Activated T-cell treated with anti-CD3 and anti-CD28 coated beads, Interleukin-2, amount 50 U/mL, for 4 hours (primary cell): ENCODE measurements around the gene CREB3L2. TPM values are rescaled to one million over a fixed set of nuclear protein-coding genes. Genes with fewer than 3 reads are reported as not detected.
"Not testable (repeated sequence)": the region's sequence is repeated elsewhere in the genome, so short reads cannot be mapped to it uniquely, and the experiment has no call there.

ENCODE experiments used
- ATAC-seq, 2 donors: fragments of 200-7000 bp; cut with Tn5 transposase; one replicate each; pipeline ENCODE4 v1.10.0; 2021
- DNase-seq: peaks from one replicate; pipeline ENCODE4 v3.0.0-alpha.2; 2020
- H3K27me3 Mint-ChIP-seq: one replicate; pipeline ENCODE4 v1.8.0; 2021; ENCODE audit warnings: low read depth, mixed read lengths
- H3K36me3 Mint-ChIP-seq: one replicate; pipeline ENCODE4 v1.8.0; 2022; ENCODE audit warnings: mixed read lengths; ENCODE audit not compliant: insufficient read depth
- H3K4me1 Mint-ChIP-seq: one replicate; pipeline ENCODE4 v1.8.0; 2021; ENCODE audit warnings: low read depth, mixed read lengths
- H3K4me3 Mint-ChIP-seq: one replicate; pipeline ENCODE4 v1.8.0; 2021; ENCODE audit warnings: mild to moderate bottlenecking, moderate library complexity, mixed read lengths
- H3K9me3 Mint-ChIP-seq: one replicate; pipeline ENCODE4 v1.8.0; 2021; ENCODE audit warnings: mixed read lengths
- total RNA-seq, 3 donors: library from RNA; stranded (reverse); gene quantifications; one replicate each; pipeline ENCODE4 v1.2.1, GENCODE V29; 2021

The CREB3L2 gene
- total RNA-seq, 3 donors from 2014 or later = 28.1 to 34.6 (median 29.8) TPM

DNA sequence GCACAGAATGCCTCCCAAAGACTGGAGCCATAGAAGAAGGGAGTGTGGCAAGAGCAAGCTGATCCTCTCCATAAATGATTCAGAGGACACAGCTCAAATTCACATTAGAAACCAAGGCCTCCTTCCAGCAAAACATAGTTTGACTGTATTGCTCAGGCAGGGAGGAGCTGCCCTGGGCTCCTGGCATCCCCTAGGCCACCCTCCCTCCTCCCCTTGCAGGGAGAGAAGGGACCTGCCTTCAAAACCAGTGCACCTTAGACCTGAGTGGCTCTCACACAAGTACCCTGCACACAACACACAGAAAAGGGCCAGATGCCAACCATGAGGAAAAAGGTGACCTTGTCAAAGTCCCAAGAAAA, 64.7 kb downstream of the CREB3L2 start:
- DNase-seq (no peak), ATAC-seq (no peak)
- Mint-ChIP-seq H3K9me3 (no peaks in the 10 kb centered on the region), H3K4me3 (no peak overlapping the region), H3K27me3 (no peaks in the 10 kb centered on the region), H3K4me1 (peaks cover 37% of the 10 kb centered on the region), H3K36me3 (peaks cover 7% of the 10 kb centered on the region)

DNA sequence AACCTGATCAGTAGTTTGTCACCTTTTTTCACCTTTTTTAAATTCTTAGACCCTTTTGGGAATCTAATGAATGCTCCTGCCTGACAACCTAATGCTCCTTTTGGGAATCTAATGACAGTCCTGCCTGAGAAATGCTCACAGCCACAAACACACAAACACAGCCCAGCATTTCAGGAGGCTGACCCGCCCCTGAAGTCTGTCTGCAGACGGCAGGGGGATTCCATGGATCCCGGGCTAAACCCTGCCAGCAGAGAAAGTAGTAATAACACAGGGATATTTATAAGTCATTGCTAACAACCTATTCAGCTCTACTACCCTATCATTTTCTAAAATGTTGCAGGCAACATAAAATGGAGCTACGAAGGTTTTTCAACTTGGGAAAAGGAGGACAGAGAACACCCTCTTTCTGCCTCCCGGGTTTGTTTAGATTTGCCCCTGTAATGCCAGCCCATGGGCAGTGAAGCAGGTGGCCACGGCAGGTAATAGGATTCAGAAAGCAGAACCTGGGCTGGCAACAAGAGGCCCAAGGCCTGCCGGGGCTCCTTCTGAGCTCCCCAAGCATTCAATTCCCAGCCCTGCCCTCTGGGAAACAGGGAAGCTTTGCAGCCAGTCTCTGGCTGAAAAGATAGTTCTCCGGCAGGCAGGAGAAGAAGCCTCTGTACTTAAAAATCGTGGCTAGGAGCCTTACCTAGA, 65.2 kb downstream of the CREB3L2 start:
- Mint-ChIP-seq H3K9me3 (no peaks in the 10 kb centered on the region), H3K36me3 (peaks cover 7% of the 10 kb centered on the region), H3K4me3 (no peak overlapping the region), H3K27me3 (no peaks in the 10 kb centered on the region), H3K4me1 (peaks cover 39% of the 10 kb centered on the region)
- no peak for DNase-seq
- no peak for ATAC-seq

DNA sequence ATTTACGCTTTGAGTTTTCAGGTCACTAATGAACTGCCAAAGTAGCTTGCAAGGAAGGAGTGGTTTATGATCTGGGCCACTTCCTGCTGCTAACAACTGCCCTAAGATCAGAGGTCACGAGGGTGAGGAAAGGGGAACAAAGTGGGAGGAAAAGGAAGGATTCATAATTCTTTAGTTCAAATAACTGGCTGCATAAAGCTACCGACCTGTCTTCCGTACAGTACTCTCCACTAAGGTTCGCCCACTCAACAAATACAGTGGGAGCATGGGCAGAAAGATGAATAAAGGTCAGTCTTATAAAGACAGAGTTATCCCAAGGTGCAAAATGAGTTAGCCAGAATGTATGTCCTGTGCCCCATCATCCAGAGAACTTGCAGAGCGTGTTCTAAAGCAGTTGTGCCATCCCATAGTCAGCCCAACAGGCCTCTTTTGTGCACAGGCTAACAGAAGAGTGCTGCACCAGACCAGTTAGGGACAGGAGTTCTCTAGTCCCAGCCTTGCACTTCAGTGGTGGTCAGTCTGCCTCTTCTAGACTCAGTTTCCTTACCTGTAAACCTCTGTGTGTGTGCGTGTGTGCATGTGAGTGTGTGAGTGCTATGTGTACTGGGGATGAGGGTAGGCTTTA, 65.9 kb downstream of the CREB3L2 start:
- no peaks in the 10 kb centered on the region for H3K27me3 Mint-ChIP-seq
- H3K4me1 Mint-ChIP-seq = peaks cover 39% of the 10 kb centered on the region
- ATAC-seq = no peak
- peaks cover 7% of the 10 kb centered on the region for H3K36me3 Mint-ChIP-seq
- no peak for DNase-seq
- H3K9me3 Mint-ChIP-seq = no peaks in the 10 kb centered on the region
- peak overlapping the region; percentile 44 for H3K4me3 Mint-ChIP-seq

DNA sequence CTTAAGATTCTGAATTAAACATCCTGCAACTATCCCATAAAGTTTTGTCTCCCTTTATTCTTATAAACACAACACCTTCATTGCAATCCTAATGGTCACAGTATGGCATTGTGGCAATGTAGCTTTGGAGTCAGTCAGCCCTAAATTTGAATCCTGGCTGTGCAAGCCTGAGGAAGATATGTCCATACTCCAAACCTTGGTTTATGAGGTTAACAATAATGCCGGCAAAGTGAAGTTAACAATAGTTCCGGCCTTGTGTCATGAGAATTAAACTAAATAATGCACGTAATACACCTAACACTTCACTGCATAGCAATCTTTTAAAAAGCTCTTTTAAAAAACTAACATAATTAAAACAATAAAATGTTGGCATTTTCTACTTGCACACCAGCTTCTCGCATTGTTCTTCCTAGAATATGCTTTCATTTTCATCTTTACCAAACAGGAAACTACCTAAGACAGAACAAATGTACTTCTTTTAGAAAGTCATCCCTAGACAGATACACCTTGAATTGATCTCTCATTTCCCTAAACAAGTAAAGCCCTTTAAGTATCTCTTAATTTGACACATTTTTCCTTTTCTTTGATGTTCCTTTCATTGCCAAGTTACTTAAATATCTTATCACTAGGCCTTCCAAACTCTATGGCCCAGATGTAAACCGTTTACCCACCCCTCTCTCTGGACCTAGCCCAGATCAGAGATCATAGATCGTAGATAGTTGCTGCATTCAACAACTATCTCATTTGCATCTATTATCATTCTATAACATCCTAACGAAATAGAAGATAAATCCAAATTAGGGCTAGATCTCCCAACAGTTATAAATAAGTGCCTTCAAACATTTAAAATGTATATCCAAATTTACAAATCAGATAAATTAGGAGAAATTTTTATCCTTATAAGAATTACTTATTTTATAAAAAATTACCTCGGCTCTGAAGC, 66.7 kb downstream of the CREB3L2 start:
- Mint-ChIP-seq H3K4me1 (peaks cover 46% of the 10 kb centered on the region), H3K36me3 (peaks cover 7% of the 10 kb centered on the region), H3K4me3 (peak overlapping the region; percentile 78), H3K9me3 (no peaks in the 10 kb centered on the region), H3K27me3 (no peaks in the 10 kb centered on the region)
- DNase-seq = no peak
- peak; percentile 76 to 85 for ATAC-seq

DNA sequence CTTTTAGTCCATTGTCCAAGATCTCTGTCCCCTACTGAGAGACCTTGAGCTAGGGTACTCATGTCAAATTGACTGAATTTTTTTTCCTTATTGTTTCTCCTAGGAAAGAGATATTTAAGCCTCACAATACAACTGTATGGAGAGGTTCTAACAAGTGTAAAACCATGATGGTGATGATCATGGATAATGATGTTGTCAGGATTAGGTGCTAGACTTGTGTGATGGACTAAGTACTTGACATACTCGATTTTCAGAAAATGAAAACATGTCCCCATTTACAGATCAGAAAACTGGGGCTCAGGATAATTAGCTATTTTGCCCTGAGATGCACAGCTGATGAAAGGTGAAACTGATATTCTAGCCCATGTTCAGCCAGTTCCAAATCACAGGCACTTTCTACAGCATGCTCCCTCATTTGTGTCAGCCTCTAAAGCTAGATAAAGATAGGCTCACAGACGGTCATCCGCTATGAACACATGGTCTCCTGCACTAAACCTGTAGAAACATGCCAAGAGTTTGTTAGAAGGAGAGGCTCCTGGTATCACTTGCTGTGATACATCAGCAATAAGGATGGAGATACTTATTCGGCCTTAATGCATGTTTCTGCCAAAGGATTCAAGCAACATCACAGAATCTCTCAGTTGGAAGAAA, 67.6 kb downstream of the CREB3L2 start:
- H3K9me3 Mint-ChIP-seq = no peaks in the 10 kb centered on the region
- peaks cover 47% of the 10 kb centered on the region for H3K4me1 Mint-ChIP-seq
- DNase-seq (no peak), ATAC-seq (no peak)
- H3K27me3 Mint-ChIP-seq = no peaks in the 10 kb centered on the region
- H3K4me3 Mint-ChIP-seq = peak overlapping the region; percentile 78
- peaks cover 7% of the 10 kb centered on the region for H3K36me3 Mint-ChIP-seq

DNA sequence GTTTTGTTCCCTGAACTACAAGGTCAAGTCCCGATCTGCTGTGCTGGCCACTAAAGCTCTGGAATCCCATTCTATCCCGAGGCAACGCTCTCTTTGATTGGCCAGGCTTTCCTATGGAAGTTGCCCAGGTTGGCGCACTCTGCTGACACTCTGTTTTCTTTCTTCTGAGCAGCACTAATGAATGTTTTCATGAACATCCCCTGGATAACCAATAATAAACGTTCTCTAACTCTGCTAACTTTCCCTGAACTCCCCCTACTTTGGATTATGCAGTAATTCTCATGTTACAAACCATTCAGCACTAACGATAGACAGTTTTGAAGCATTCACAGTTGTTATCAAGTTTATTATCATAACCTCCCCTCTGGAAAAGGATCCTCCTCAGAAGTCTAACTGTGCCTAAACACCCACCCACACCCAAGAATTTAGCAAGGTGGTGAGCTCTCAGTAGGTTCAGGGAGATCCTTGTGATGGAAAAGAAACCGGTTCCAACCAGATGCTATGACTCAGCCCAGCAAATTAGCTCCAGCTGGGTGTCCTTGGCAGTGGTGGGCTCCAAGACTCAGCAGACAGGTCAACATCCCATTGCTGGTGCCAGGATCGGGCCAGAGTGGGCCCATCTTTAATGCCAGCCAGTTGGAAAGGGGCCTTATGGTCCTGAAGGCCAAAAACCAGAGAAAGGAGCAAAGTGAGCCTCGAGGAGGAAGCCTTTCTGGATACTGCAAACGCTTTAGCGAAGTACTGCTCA, 68.4 kb downstream of the CREB3L2 start:
- DNase-seq (no peak), ATAC-seq (no peak)

DNA sequence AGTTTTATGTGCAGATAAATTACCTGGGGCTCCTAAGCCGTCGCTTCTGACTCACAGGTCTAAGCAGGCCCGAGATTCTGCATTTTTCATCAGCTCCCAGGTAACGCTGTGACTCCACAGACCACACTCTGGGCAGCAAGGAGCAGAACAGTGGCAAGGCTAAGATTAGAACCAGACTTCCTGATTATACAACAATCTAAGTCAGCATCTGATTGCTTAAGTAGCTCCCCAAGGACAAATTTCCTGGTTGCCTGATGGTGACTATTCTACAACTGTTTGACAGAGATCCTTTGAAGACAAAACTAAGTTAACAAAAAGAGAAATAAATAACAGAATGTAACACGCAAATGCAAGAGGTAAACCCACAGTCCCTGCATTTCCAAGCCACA, 69.0 kb downstream of the CREB3L2 start:
- Mint-ChIP-seq H3K27me3 (no peaks in the 10 kb centered on the region), H3K4me1 (peaks cover 47% of the 10 kb centered on the region), H3K4me3 (no peak overlapping the region), H3K36me3 (peaks cover 9% of the 10 kb centered on the region), H3K9me3 (no peaks in the 10 kb centered on the region)
- DNase-seq = no peak
- ATAC-seq = no peak

More for the DNA sequence above, 68.4 kb downstream of the CREB3L2 start:
- H3K9me3 Mint-ChIP-seq = no peaks in the 10 kb centered on the region
- H3K27me3 Mint-ChIP-seq = no peaks in the 10 kb centered on the region
- no peak overlapping the region for H3K4me3 Mint-ChIP-seq
- H3K4me1 Mint-ChIP-seq = peaks cover 47% of the 10 kb centered on the region
- H3K36me3 Mint-ChIP-seq = peaks cover 7% of the 10 kb centered on the region

DNA sequence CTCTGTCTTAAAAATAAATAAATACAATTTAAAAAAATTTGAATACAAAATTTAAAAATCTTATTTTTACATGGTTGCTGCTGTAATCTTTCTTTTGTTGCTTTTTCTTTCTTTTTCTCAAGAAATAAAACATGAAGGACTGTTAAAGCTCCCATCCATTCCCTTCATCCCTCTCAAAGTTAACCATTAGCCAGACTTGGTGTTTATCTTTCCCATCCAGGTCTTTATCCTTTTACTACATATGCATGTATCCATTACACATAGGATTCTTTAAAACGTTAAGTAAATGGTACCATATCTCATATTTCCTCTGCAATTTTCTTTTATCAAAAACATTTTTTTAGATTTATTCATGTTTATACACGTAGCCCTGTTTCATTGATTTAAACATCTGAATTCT, 70.1 kb downstream of the CREB3L2 start:
- Mint-ChIP-seq H3K9me3 (no peaks in the 10 kb centered on the region), H3K4me1 (peaks cover 47% of the 10 kb centered on the region), H3K36me3 (peaks cover 15% of the 10 kb centered on the region), H3K27me3 (no peaks in the 10 kb centered on the region), H3K4me3 (no peak overlapping the region)
- ATAC-seq = no peak
- DNase-seq = no peak

DNA sequence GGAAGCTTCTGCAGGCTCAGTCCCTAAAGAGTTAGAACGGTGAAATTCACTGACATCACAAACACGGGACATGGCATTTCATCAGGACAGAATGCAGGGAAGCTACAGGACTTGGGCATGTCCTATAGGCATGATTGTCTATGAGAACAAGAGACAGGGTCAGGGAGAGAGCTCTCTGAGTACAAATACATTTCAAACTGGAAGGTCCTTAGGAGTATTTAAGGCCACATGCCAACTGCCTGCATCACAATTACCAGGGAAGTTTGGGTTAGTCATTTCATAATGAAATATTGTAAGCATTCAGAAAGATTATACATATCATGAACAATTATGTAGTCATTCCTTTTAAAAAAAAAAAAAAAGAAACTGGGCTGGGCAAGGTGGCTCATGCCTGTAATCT, 71.3 kb downstream of the CREB3L2 start:
- ATAC-seq (no peak), DNase-seq (no peak)
- H3K4me3 Mint-ChIP-seq = no peak overlapping the region
- peaks cover 25% of the 10 kb centered on the region for H3K36me3 Mint-ChIP-seq
- H3K9me3 Mint-ChIP-seq = no peaks in the 10 kb centered on the region
- peaks cover 38% of the 10 kb centered on the region for H3K4me1 Mint-ChIP-seq
- no peaks in the 10 kb centered on the region for H3K27me3 Mint-ChIP-seq

DNA sequence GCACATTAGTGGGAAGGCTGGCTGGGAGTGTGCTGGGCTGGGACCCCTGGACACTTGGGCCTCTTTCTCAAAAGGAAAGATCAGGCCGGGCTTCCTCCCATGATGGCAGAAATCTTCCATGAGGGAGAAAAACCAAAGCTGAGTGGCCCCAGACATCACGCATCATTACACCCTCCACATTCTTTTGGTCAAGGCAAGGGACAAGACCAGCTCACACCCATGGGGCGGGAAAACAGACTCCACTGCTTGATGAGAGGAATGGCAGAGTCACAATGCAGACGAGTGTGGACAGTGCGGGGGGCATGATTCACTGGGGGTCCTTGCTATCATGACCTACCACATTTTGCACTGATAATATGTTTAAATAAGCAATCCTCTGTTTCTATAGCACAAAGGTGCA, 73.3 kb downstream of the CREB3L2 start:
- DNase-seq (no peak), ATAC-seq (no peak)
- H3K27me3 Mint-ChIP-seq = no peaks in the 10 kb centered on the region
- H3K9me3 Mint-ChIP-seq = no peaks in the 10 kb centered on the region
- no peak overlapping the region for H3K4me3 Mint-ChIP-seq
- H3K4me1 Mint-ChIP-seq = peaks cover 26% of the 10 kb centered on the region
- peaks cover 33% of the 10 kb centered on the region for H3K36me3 Mint-ChIP-seq

DNA sequence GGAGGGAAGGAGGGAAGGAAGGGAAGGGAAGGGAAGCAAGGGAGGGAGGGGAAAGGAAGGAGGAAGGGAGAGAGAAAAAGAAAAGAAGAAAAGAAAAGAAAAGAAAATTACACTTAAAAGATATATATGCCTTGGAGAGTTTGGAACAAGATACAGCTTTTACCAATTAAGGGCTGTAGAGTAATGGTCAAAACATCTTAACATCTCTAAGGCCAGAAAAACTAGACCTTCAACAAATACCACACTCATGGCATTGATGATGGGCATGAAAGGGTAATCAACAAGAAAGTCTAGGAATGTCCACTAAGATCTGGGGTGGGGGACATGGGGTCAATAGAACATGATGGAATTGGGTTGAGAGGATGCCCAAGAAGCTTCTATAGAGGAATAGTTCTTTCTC, 74.5 kb downstream of the CREB3L2 start:
- Mint-ChIP-seq H3K4me3 (no peak overlapping the region), H3K27me3 (no peaks in the 10 kb centered on the region), H3K4me1 (peaks cover 21% of the 10 kb centered on the region), H3K9me3 (no peaks in the 10 kb centered on the region), H3K36me3 (peaks cover 31% of the 10 kb centered on the region)
- ATAC-seq (no peak), DNase-seq (no peak)

DNA sequence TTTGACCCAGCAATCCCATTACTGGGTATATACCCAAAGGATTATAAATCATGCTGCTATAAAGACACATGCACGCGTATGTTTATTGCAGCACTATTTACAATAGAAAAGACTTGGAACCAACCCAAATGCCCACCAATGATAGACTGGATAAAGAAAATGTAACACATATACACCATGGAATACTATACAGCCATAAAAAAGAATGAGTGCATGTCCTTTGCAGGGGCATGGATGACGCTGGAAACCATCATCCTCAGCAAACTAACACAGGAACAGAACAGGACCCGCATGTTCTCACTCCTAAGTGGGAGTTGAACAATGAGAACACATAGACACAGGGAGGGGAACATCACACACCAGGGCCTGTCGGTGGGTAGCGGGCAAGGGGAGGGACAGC, 75.7 kb downstream of the CREB3L2 start:
- peaks cover 36% of the 10 kb centered on the region for H3K36me3 Mint-ChIP-seq
- not testable (repeated sequence) for H3K4me3 Mint-ChIP-seq, DNase-seq, H3K9me3 Mint-ChIP-seq, ATAC-seq, H3K27me3 Mint-ChIP-seq
- H3K4me1 Mint-ChIP-seq = peaks cover 27% of the 10 kb centered on the region

DNA sequence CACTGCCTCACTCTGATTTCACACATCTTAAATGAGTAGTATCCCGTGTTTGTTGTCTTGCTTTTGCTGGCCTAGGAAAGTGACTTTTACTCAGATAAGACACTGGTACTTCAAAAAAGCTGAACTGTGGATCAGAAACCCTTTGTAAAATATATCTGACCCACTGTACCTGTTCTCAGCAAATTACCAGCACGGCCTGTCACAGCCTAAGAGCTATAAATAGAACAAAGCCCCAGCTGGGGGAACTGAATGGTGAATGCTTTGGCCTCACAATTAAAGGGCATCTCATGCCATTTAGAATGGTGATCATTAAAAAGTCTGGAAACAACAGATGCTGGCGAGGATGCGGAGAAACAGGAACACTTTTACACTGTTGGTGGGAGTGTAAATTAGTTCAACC, 76.1 kb downstream of the CREB3L2 start:
- H3K27me3 Mint-ChIP-seq = no peaks in the 10 kb centered on the region
- H3K4me3 Mint-ChIP-seq = no peak overlapping the region
- ATAC-seq (no peak), DNase-seq (no peak)
- H3K4me1 Mint-ChIP-seq = peaks cover 30% of the 10 kb centered on the region
- H3K36me3 Mint-ChIP-seq = peaks cover 39% of the 10 kb centered on the region
- no peaks in the 10 kb centered on the region for H3K9me3 Mint-ChIP-seq

DNA sequence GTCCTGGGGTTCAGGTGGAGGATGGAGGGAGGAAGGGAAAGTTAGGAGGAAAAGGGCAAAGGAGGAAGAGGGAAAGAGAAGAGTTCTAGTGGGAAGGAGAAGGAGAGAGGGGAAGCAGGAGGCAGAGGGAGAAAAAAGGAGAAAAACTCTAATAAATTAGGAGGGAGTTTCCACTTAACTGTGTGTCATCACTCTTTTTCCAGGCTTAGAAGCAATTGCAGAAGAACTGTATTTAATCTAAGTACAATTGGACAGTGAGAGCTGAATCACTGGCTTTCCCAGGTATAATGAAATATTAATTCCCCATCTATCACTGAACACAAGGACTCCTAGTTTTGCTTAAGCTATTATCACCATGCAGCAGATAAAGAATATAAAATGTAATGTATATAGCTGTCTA, 76.8 kb downstream of the CREB3L2 start:
- no peaks in the 10 kb centered on the region for H3K27me3 Mint-ChIP-seq
- no peak for ATAC-seq
- H3K4me1 Mint-ChIP-seq = peaks cover 26% of the 10 kb centered on the region
- DNase-seq = no peak
- no peaks in the 10 kb centered on the region for H3K9me3 Mint-ChIP-seq
- H3K4me3 Mint-ChIP-seq = no peak overlapping the region
- H3K36me3 Mint-ChIP-seq = peaks cover 43% of the 10 kb centered on the region
